H9 (cell line): ENCODE results near the gene DNLZ. TPM values are rescaled to one million over a fixed set of nuclear protein-coding genes. Genes with fewer than 3 reads are reported as not detected.

Experiments used
- DNase-seq: peaks from one replicate; pipeline ENCODE4 v3.0.0-alpha.2; 2017
- H2AFZ ChIP-seq: one replicate; pipeline ENCODE4 v1.6.1; 2013; ENCODE audit warnings: mild to moderate bottlenecking, low read length, control low read depth, moderate library complexity
- H2AK5ac ChIP-seq: 2 replicates; pipeline ENCODE4 v1.6.1; 2013; ENCODE audit warnings: low read length, control low read depth, mixed read lengths; ENCODE audit not compliant: insufficient read length
- H2BK120ac ChIP-seq: one replicate; pipeline ENCODE4 v1.6.1; 2013; ENCODE audit warnings: low read depth, mild to moderate bottlenecking, low read length, control low read depth, inconsistent platforms; ENCODE audit not compliant: poor library complexity, severe bottlenecking
- H2BK12ac ChIP-seq: 2 replicates; pipeline ENCODE4 v1.6.1; 2013; ENCODE audit warnings: low read length, control low read depth, mixed read lengths, low read depth; ENCODE audit not compliant: insufficient read length
- H2BK15ac ChIP-seq: 2 replicates; pipeline ENCODE4 v1.6.1; 2013; ENCODE audit warnings: low read depth, low read length, control low read depth
- H2BK20ac ChIP-seq: one replicate; pipeline ENCODE4 v1.6.1; 2013; ENCODE audit warnings: low read depth, mild to moderate bottlenecking, low read length, control low read depth, inconsistent platforms; ENCODE audit not compliant: poor library complexity, severe bottlenecking
- H2BK5ac ChIP-seq: 2 replicates; pipeline ENCODE4 v1.6.1; 2013; ENCODE audit warnings: low read length, control low read depth, mixed read lengths; ENCODE audit not compliant: insufficient read length
- H3K14ac ChIP-seq: 2 replicates; pipeline ENCODE4 v1.6.1; 2013; ENCODE audit warnings: low read length, control low read depth; ENCODE audit not compliant: insufficient read depth
- H3K18ac ChIP-seq: 2 replicates; pipeline ENCODE4 v1.6.1; 2013; ENCODE audit warnings: low read depth, mild to moderate bottlenecking, mixed read lengths, low read length, control low read depth; ENCODE audit not compliant: insufficient read length
- H3K23ac ChIP-seq: 2 replicates; pipeline ENCODE4 v1.6.1; 2013; ENCODE audit warnings: low read length, control low read depth, mixed read lengths, low read depth; ENCODE audit not compliant: insufficient read length
- H3K23me2 ChIP-seq: 2 replicates; pipeline ENCODE4 v1.6.1; 2013; ENCODE audit warnings: low read depth, mild to moderate bottlenecking, mixed read lengths, low read length, control low read depth; ENCODE audit not compliant: insufficient read length, poor library complexity, severe bottlenecking
- H3K27ac ChIP-seq: 2 replicates; pipeline ENCODE4 v1.5.1; 2013; ENCODE audit warnings: low read length, control low read depth, mixed read lengths, low read depth; ENCODE audit not compliant: insufficient read length
- H3K27me3 ChIP-seq: 2 replicates; pipeline ENCODE4 v1.6.1; 2013; ENCODE audit warnings: low read length, control low read depth, inconsistent platforms; ENCODE audit not compliant: insufficient read depth
- H3K4ac ChIP-seq: 2 replicates; pipeline ENCODE4 v1.6.1; 2013; ENCODE audit warnings: low read depth, mild to moderate bottlenecking, control low read depth, inconsistent platforms, low read length, moderate library complexity
- H3K4me1 ChIP-seq: 2 replicates; pipeline ENCODE4 v1.6.1; 2013; ENCODE audit warnings: low read length, control low read depth, inconsistent platforms; ENCODE audit not compliant: insufficient read depth
- H3K4me2 ChIP-seq: 2 replicates; pipeline ENCODE4 v1.6.1; 2013; ENCODE audit warnings: low read length, control low read depth, mixed read lengths; ENCODE audit not compliant: insufficient read length, insufficient read depth
- H3K56ac ChIP-seq: 2 replicates; pipeline ENCODE4 v1.6.1; 2013; ENCODE audit warnings: low read depth, mild to moderate bottlenecking, mixed read lengths, low read length, control low read depth; ENCODE audit not compliant: insufficient read length
- H3K79me1 ChIP-seq: 2 replicates; pipeline ENCODE4 v1.6.1; 2013; ENCODE audit warnings: low read depth, mild to moderate bottlenecking, moderate library complexity, low read length, control low read depth, inconsistent platforms; ENCODE audit not compliant: insufficient read depth, poor library complexity, severe bottlenecking
- H3K79me2 ChIP-seq: 2 replicates; pipeline ENCODE4 v1.6.1; 2013; ENCODE audit warnings: low read length, control low read depth, inconsistent platforms; ENCODE audit not compliant: insufficient read depth
- H3K9ac ChIP-seq: 2 replicates; pipeline ENCODE4 v1.6.1; 2013; ENCODE audit warnings: low read length, control low read depth, mixed read lengths; ENCODE audit not compliant: insufficient read length; ENCODE audit errors: extremely low read depth
- H3K9me3 ChIP-seq: one replicate; pipeline ENCODE4 v1.6.1; 2013; ENCODE audit warnings: low read depth, low read length, inconsistent platforms; ENCODE audit not compliant: control insufficient read depth
- H3T11ph ChIP-seq: one replicate; pipeline ENCODE4 v1.6.1; 2013; ENCODE audit warnings: mild to moderate bottlenecking, low read length, control low read depth, inconsistent platforms
- H4K20me1 ChIP-seq: one replicate; pipeline ENCODE4 v1.6.1; 2013; ENCODE audit not compliant: control insufficient read depth, insufficient read length, insufficient read depth
- H4K5ac ChIP-seq: 2 replicates; pipeline ENCODE4 v1.6.1; 2013; ENCODE audit warnings: low read depth, mild to moderate bottlenecking, mixed read lengths, low read length, control low read depth; ENCODE audit not compliant: insufficient read length
- H4K8ac ChIP-seq: replicated peaks from 2 replicates; pipeline ENCODE4 v1.6.1; 2013; ENCODE audit warnings: low read length, control low read depth, mixed read lengths, low read depth; ENCODE audit not compliant: insufficient read length
- H4K91ac ChIP-seq: 2 replicates; pipeline ENCODE4 v1.6.1; 2013; ENCODE audit warnings: low read depth, mild to moderate bottlenecking, moderate library complexity, mixed read lengths, low read length, control low read depth; ENCODE audit not compliant: insufficient read length
- H3K27ac Mint-ChIP-seq, 3 experiments: 2 replicates in 2 of 3; 3 replicates in 1 of 3; pipeline ENCODE4 v1.8.0; 2020 to 2021; ENCODE audit warnings: mixed read lengths in 3 of 3, mild to moderate bottlenecking in 1 of 3, moderate library complexity in 1 of 3
- H3K27me3 Mint-ChIP-seq: 2 replicates; pipeline ENCODE4 v1.8.0; 2021; ENCODE audit warnings: low read depth, mild to moderate bottlenecking, moderate library complexity, mixed read lengths
- H3K36me3 Mint-ChIP-seq, 3 experiments: 2 replicates in 2 of 3; 3 replicates in 1 of 3; pipeline ENCODE4 v1.8.0; 2020 to 2021; ENCODE audit warnings: low read depth in 3 of 3, mixed read lengths in 3 of 3; ENCODE audit not compliant: insufficient read depth in 1 of 3
- H3K4me1 Mint-ChIP-seq, 2 experiments: 2 replicates each; pipeline ENCODE4 v1.8.0; 2020; ENCODE audit warnings: mixed read lengths in 2 of 2
- H3K4me3 Mint-ChIP-seq, 2 experiments: 2 replicates in 1 of 2; 3 replicates in 1 of 2; pipeline ENCODE4 v1.8.0; 2020 to 2021; ENCODE audit warnings: mild to moderate bottlenecking in 2 of 2, mixed read lengths in 2 of 2, moderate library complexity in 1 of 2
- H3K9me3 Mint-ChIP-seq, 2 experiments: 2 replicates in 1 of 2; 3 replicates in 1 of 2; pipeline ENCODE4 v1.8.0; 2020; ENCODE audit warnings: mild to moderate bottlenecking in 2 of 2, mixed read lengths in 2 of 2, moderate library complexity in 1 of 2
- WGBS: extraction: QIAGEN DNeasy Blood & Tissue Kit; methylation state at CpG from one replicate; pipeline ENCODE4 v1.1.7; 2013; ENCODE audit warnings: missing lambda C conversion rate, low lambda C conversion rate, mixed read lengths; ENCODE audit not compliant: insufficient read length; ENCODE audit errors: extremely low coverage; 5-methylcytosine and 5-hydroxymethylcytosine counted together
- total RNA-seq: library from RNA; stranded (reverse); gene quantifications from 2 replicates; pipeline ENCODE4 v1.2.1, GENCODE V29; 2021
- TF ChIP-seq, protein P1 (sequence below): fragments of 200-600 bp; sonication (generic); conservative IDR thresholded peaks from 3 replicates; pipeline ENCODE4 v1.8.0; 2021; ENCODE audit warnings: antibody characterized with exemption, mild to moderate bottlenecking

Gene DNLZ
- total RNA-seq, 1 experiment from 2014 or later, result 24.8 TPM

DNA sequence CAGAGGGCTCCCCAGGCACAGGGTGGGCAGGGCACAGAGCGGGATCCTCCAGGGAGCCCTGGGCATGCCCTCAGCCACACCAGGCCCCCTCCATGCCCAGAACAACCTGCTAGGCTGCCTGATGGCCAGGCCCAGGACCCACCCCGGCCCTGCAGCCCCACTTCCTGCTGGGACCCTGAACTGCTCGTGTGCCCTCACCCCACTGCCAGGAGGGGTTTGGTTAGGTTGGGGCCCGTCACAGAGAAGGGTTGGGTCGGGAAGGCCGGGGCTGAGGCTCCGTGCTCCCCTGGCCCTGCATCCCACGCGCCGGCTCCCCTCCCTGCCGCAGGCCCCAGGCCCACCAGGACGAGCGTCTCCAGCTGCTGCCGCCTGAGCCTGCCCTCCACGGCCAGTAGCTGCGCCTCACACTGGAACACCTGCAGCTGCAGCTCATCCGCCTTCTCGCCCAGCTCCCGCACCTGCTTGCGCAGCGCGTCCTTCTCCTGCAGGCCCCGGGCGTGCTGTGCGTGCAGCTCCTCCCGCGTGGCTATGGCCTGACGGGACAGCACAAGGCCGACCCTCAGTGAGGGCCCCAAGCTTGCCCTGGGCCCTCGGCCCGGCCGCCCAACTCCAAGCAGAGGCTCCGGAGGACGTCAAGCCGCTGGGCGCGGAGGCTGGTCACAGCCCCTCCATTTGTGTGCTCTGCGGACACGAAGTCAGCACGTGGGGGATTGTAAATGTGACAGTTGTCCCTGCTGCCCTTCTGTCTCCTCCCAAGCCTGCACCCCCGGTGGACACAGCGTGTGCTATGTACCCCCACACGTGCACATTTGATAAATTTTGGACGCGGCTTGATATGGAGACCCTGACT is 4.0 kb upstream of the DNLZ start:
- no peak overlapping the region for H3K14ac ChIP-seq
- no peak overlapping the region; the same call in 1 of the 2 replicates for H2BK15ac ChIP-seq
- no peaks in the 10 kb centered on the region for H3K9me3 ChIP-seq
- no peaks in the 10 kb centered on the region for H3K79me2 ChIP-seq
- Mint-ChIP-seq H3K36me3 (peaks cover 0 to 8% (median 0%) of the 10 kb centered on the region in 3 experiments; a peak in 3 of 7 replicates), H3K27me3 (peaks cover 1% of the 10 kb centered on the region; the same call in 1 of the 2 replicates), H3K4me3 (no peak overlapping the region), H3K4me1 (peaks cover 3 to 4% of the 10 kb centered on the region in 2 experiments; a peak in 1 of 4 replicates), H3K27ac (peak overlapping the region in 1 of 3 experiments; percentile 72; a peak in 2 of 7 replicates), H3K9me3 (no peaks in the 10 kb centered on the region)
- no peak overlapping the region for H2BK20ac ChIP-seq
- no peak overlapping the region for H2BK12ac ChIP-seq
- no peaks in the 10 kb centered on the region for H3K23me2 ChIP-seq
- no peaks in the 10 kb centered on the region for H3K27me3 ChIP-seq
- no peak overlapping the region for H3K4ac ChIP-seq
- TF ChIP-seq, protein P1, sequence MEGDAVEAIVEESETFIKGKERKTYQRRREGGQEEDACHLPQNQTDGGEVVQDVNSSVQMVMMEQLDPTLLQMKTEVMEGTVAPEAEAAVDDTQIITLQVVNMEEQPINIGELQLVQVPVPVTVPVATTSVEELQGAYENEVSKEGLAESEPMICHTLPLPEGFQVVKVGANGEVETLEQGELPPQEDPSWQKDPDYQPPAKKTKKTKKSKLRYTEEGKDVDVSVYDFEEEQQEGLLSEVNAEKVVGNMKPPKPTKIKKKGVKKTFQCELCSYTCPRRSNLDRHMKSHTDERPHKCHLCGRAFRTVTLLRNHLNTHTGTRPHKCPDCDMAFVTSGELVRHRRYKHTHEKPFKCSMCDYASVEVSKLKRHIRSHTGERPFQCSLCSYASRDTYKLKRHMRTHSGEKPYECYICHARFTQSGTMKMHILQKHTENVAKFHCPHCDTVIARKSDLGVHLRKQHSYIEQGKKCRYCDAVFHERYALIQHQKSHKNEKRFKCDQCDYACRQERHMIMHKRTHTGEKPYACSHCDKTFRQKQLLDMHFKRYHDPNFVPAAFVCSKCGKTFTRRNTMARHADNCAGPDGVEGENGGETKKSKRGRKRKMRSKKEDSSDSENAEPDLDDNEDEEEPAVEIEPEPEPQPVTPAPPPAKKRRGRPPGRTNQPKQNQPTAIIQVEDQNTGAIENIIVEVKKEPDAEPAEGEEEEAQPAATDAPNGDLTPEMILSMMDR, result no peak
- H3K27ac ChIP-seq, result no peak overlapping the region
- no peak overlapping the region for H4K5ac ChIP-seq
- H4K91ac ChIP-seq, result no peak overlapping the region
- no peak overlapping the region for H2AFZ ChIP-seq
- no peaks in the 10 kb centered on the region for H4K20me1 ChIP-seq
- no peak overlapping the region for H3K23ac ChIP-seq
- DNase-seq, result no peak
- H3K4me2 ChIP-seq, result no peak overlapping the region
- H2AK5ac ChIP-seq, result no peak overlapping the region
- no peak overlapping the region for H3T11ph ChIP-seq
- no peak overlapping the region for H2BK5ac ChIP-seq
- no peak overlapping the region for H3K9ac ChIP-seq
- H4K8ac ChIP-seq, result no peak overlapping the region
- no peaks in the 10 kb centered on the region for H3K79me1 ChIP-seq
- H3K18ac ChIP-seq, result no peak overlapping the region
- WGBS, result no CpG with 5 or more reads among the region's 45 CpGs
- H3K4me1 ChIP-seq, result no peaks in the 10 kb centered on the region
- H3K56ac ChIP-seq, result no peak overlapping the region
- H2BK120ac ChIP-seq, result no peak overlapping the region
